GM19025 (cell line): Measurements from ENCODE around the gene PPAN.

Experiments
- ATAC-seq: cut with Tn5 transposase; IDR thresholded peaks from one replicate; pipeline ENCODE4 v1.9.1; 2021; ENCODE audit warnings: mild to moderate bottlenecking, low read depth, moderate library complexity; ENCODE audit not compliant: unreplicated experiment

The PPAN gene

GRCh38 chr19:10091895-10092641 is 14.1 kb upstream of the PPAN start:
- ATAC-seq, result no peak

DNA sequence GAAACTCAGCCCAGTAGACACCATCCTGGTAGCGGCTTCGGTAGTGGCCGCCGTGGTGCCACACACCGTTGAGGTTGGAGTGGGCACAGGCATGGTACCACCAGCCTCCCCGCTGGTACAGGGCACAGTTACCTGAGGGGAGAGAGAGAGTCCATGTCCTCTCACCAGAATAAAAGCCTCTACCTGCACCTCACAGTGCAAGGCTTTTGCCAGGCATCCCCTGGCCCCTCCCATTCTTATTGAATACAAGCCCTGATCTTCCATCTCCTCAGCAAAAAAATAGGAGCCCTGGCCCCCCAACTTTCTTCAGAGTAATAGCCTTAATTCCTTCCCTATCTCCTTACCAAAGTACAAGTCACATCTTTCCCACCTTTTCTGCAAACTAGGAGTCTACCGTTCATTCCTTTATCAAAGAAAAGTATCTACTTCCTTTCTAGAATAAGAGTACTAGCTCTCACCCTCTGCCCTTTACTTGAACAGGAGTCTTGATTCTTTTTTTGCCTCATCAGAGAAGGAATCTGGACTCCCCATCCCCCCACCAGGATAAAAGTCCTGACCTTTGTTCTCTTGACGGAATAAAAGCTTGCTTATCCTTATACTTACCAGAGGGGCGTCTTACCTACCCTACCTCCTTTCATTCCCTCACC is 13.4 kb upstream of the PPAN start:
- no peak for ATAC-seq

- ATAC-seq, result no peak
Observed at GRCh38 chr19:10093295-10094186, 12.6 kb upstream of the PPAN start.

GRCh38 chr19:10095622-10095947 is 10.6 kb upstream of the PPAN start:
- ATAC-seq, result no peak

DNA sequence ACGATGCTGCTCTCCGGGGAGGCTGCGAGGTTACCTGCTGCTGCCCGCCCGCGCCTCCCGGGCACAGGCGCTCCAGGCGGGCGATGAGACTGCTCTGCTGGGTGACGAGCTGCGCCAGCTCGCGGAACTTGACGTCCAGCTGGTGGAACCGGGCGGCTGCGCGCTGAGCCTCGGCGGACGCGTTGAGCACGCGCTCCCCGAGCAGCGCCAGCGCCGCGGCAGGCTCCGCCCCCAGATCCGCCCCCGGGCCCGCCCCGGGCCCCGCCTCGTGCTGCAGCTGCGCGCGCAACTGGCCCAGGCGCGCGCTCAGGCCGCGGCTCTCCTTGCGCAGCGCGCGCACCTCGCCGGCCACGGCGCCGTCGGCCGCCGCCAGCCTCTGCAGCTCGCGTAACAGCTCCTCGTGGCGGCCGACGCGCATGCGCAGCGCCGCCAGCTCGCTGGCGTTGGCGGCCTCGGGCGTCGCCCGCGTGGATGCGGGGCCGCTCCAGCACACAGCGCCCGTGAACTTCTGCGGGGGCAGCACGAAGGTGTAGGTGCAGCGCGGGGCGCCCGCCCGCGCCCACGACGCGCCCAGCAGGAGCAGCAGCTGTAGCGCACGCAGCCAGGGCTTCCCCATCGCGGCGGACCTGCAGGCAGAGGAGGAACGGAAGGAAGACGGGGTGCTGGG is 10.1 kb upstream of the PPAN start:
- ATAC-seq, result peak; percentile 83

DNA sequence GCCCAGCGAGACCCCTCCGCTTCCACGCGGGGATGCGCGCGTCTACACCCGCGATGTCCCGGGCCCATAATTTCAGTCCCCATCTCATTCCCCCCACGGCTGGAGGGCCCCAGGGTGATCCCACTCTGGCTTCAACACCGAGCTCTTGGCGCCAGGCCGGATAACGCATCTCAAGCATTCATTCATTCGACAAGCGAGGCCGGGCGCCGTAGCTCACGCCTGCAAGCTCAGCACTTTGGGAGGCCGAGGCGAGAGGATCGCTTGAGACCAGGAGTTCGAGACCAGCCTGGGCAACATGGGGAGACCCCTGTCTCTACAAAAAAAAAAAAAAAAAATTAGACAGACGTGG is 9.6 kb upstream of the PPAN start:
- no peak for ATAC-seq

GRCh38 chr19:10100163-10100785 is 5.9 kb upstream of the PPAN start:
- no peak for ATAC-seq

DNA sequence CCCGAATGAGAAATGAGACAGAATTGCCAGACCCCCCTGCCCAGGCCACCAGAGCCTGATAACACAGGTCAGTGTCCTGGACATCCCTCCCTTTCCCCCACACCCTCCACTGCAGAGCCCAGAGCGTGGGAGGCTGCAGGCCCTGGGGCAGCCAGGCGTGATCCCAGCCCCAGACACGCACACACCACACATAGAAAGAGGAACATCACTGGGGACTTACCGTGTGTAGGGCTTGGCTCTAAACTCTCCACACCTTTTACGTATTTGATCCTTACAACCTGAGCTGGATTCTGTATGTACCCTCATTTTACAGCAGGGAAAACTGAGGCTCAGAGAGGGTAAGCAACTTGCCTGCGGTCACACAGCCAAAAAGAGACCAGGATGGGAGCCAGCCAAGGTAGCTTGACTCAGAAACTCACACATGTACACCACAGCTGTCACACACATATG is 3.4 kb upstream of the PPAN start:
- no peak for ATAC-seq

DNA sequence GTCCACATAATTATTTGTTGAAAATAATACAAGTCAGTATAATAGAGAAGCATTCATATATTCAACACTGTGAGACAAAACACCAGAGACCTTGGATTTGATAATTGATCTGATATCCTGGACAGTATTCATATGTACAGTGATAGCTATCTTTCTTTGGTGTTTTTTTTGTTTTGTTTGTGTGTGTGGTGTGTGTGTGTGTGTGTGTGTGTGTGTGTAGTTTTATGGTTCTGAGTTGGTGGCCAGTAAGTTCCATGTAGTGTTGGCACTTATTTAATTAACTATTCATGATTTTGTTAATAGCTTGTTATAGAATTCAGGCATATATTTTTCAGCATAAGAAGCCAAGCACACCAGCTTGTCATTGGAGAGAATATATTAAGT is 2.0 kb upstream of the PPAN start:
- no peak for ATAC-seq

GRCh38 chr19:10104665-10105508 is 1.3 kb upstream of the PPAN start:
- peak; percentile 34 for ATAC-seq

DNA sequence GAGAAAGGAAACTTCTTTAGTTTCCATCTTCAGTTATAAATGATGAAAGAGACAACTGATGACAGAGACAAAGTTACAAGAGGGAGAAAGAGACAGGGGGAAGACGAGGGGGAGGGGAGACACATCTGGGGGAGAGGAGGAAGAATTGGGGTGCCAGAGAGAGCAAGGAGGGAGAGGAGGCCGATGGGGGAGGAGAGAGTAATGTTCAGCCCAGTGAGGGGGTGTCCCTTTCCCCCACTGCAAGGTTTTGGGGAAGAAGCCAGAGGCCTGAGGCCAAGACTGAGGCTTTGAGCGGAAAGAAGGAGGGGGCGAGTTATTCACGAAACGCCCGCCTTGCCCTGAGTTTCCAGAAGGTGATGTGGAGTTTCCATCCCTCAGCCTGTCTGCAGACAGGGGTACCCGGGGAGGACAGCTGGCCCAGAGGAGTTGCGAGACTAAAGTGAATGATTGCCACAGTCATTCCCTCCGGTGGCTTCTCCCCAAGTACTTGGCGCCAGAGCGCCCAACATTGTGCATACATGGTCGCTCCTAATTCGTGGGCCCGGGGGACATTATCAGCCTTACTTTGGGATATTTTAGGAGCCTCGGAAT is 558 bp upstream of the PPAN start:
- no peak for ATAC-seq

GRCh38 chr19:10107254-10107653 is 1.1 kb downstream of the PPAN start:
- ATAC-seq, result no peak

DNA sequence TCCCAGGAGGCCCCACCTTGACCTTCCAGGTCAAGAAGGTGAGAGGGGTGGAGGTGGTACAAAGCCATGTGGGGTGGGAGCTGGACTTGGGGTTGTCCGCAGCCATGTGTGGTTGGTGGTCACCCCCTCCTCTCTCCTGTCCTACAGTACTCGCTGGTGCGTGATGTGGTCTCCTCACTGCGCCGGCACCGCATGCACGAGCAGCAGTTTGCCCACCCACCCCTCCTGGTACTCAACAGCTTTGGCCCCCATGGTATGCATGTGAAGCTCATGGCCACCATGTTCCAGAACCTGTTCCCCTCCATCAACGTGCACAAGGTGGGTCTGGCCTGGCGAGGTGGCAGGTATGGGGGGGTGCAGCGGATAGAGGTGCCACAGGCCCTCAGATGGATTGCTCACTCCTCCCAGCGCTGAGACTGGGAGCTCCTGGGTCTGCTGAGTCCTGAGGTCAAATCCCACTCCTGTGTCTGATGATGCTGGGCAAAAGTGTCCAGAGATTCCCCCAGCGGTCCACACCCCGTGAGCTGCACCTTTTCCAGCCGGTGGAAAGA is 1.7 kb downstream of the PPAN start:
- ATAC-seq, result no peak

GRCh38 chr19:10109528-10109927 is 3.4 kb downstream of the PPAN start:
- ATAC-seq, result no peak

DNA sequence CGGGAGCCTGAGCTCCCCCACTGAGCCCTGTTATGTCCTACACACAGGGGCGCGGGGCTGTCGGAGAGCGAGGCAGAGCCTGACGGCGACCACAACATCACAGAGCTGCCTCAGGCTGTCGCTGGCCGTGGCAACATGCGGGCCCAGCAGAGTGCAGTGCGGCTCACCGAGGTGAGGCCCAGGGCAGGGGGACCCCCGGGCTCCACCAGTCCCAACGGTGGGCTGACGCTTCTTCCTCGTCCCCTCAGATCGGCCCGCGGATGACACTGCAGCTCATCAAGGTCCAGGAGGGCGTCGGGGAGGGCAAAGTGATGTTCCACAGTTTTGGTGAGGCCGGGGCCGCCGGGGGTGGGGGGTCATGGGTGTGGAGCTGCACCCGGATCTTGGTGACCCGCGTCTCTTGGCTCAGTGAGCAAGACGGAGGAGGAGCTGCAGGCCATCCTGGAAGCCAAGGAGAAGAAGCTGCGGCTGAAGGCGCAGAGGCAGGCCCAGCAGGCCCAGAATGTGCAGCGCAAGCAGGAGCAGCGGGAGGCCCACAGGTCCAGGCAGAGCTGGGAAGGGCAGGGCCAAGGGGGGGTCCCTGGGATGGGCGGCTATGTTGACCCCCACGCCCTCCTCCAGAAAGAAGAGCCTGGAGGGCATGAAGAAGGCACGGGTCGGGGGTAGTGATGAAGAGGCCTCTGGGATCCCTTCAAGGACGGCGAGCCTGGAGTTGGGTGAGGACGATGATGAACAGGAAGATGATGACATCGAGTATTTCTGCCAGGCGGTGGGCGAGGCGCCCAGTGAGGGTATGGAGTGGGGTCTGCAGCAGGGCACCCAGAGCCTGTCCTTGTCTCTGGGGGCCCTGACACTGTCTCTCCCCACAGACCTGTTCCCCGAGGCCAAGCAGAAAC is 4.2 kb downstream of the PPAN start:
- ATAC-seq, result no peak

DNA sequence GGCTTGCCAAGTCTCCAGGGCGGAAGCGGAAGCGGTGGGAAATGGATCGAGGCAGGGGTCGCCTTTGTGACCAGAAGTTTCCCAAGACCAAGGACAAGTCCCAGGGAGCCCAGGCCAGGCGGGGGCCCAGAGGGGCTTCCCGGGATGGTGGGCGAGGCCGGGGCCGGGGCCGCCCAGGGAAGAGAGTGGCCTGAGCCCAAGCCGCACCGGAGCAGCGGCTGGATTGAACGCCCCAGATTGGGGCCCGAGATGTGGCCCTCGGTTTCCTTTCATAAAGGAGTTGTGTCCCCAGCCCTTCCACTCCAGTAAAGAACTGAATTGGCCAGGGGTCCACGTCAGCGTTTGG is 4.8 kb downstream of the PPAN start:
- no peak for ATAC-seq

GRCh38 chr19:10111405-10111811 is 5.2 kb downstream of the PPAN start, which contains the start of gene P2RY11:
Gene P2RY11 (plus strand): TSS chr19:10111693. CDS start chr19:10111722, 29 bp downstream.
- ATAC-seq, result no peak
